ENCODE measurements around the gene FNDC3B. TPM values are rescaled to one million over a fixed set of nuclear protein-coding genes. Genes with fewer than 3 reads are reported as not detected.

The FNDC3B gene
- total RNA-seq, 1 donor from 2014 or later: 9.3 TPM

DNA sequence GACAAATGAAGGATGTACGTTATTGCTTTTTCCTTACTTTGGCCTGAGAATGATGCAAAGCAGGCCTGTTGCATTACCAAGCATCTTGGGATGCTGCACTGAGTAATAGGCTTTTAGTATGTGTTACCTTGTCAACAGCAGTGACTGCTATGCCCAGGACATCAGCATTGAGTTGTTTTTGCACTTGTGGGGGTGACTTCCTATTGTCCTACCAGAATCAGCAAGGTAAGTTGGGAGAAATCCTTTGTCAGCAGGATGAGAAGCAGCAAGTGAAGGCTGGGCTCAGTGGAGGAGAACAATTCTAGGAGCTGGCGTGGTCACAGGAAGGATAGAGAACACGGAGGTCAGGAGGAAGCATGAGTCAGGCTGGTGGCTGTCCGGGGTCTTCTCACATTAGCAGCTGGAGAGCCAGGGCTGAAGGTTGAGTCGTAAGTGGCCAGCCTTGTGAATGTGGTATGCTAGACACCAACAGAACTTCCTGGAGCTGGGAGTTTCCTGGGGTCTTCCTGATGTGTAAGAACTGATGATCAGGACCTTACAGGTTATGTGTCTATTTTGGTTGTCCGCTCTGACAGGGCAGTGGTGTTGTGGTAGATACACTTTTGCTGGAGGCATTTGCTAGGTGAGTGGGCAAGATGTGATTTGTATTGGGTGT is 142.7 kb downstream of the FNDC3B start:
- TF ChIP-seq, protein P1, sequence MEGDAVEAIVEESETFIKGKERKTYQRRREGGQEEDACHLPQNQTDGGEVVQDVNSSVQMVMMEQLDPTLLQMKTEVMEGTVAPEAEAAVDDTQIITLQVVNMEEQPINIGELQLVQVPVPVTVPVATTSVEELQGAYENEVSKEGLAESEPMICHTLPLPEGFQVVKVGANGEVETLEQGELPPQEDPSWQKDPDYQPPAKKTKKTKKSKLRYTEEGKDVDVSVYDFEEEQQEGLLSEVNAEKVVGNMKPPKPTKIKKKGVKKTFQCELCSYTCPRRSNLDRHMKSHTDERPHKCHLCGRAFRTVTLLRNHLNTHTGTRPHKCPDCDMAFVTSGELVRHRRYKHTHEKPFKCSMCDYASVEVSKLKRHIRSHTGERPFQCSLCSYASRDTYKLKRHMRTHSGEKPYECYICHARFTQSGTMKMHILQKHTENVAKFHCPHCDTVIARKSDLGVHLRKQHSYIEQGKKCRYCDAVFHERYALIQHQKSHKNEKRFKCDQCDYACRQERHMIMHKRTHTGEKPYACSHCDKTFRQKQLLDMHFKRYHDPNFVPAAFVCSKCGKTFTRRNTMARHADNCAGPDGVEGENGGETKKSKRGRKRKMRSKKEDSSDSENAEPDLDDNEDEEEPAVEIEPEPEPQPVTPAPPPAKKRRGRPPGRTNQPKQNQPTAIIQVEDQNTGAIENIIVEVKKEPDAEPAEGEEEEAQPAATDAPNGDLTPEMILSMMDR (IDR thresholded peaks at IDR 0.05): no peak
- no peaks in the 10 kb centered on the region for H3K9me3 Mint-ChIP-seq
- DNase-seq (no peak), ATAC-seq (ENCODE audit: low read depth) (no peak)
- H3K4me3 Mint-ChIP-seq: no peak overlapping the region
- H3K27ac Mint-ChIP-seq: no peak overlapping the region
- no peaks in the 10 kb centered on the region for H3K4me1 Mint-ChIP-seq
- CTCF ChIA-PET: no interaction called here
- no peaks in the 10 kb centered on the region for H3K36me3 Mint-ChIP-seq (ENCODE audit: low read depth)
- intact Hi-C loops (cut with micrococcal nuclease): no loop called here
- no peaks in the 10 kb centered on the region for H3K27me3 Mint-ChIP-seq
- POLR2A ChIA-PET: no interaction called here

GRCh38 chr3:172182797-172183196 is 143.4 kb downstream of the FNDC3B start:
- DNase-seq: no peak
- H3K4me3 Mint-ChIP-seq: no peak overlapping the region
- TF ChIP-seq, protein P1 (IDR thresholded peaks at IDR 0.05): no peak
- no peak for ATAC-seq (ENCODE audit: low read depth)
- ChIA-PET CTCF (no interaction called here), POLR2A (no interaction called here)
- H3K27ac Mint-ChIP-seq: no peak overlapping the region
- intact Hi-C loops (cut with micrococcal nuclease): no loop called here
- no peaks in the 10 kb centered on the region for H3K27me3 Mint-ChIP-seq
- no peaks in the 10 kb centered on the region for H3K4me1 Mint-ChIP-seq
- H3K9me3 Mint-ChIP-seq: no peaks in the 10 kb centered on the region
- H3K36me3 Mint-ChIP-seq (ENCODE audit: low read depth): no peaks in the 10 kb centered on the region

- H3K9me3 Mint-ChIP-seq: no peaks in the 10 kb centered on the region
- H3K4me1 Mint-ChIP-seq: no peaks in the 10 kb centered on the region
- no peak for DNase-seq
- intact Hi-C loops (cut with micrococcal nuclease): no loop called here
- TF ChIP-seq, protein P1 (IDR thresholded peaks at IDR 0.05): no peak
- no peak overlapping the region for H3K4me3 Mint-ChIP-seq
- ChIA-PET CTCF (no interaction called here), POLR2A (no interaction called here)
- H3K27me3 Mint-ChIP-seq: no peaks in the 10 kb centered on the region
- H3K36me3 Mint-ChIP-seq (ENCODE audit: low read depth): no peaks in the 10 kb centered on the region
- H3K27ac Mint-ChIP-seq: no peak overlapping the region
- ATAC-seq (ENCODE audit: low read depth): no peak
Measured at GRCh38 chr3:172184106-172184822, 144.9 kb downstream of the FNDC3B start.

DNA sequence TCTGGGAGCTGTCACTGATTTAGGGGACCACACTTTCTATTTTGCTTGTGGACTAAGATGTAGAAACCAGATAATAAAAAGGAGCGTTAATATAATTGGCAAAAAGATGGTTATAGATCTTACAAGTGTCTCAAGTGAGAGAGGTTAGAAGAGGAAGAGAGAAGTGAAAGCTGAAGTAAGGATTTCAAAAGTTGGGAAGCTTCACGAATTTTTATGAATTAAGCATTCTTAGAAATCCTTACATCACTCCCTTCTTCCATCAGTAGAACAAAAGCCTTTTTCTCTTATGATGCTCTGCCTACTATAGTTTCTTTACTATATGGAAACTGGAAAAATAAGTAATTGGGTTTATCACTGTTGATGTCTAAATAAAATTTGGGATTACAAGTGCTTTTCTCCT is 146.5 kb downstream of the FNDC3B start:
- intact Hi-C loops (cut with micrococcal nuclease): no loop called here
- TF ChIP-seq, protein P1 (IDR thresholded peaks at IDR 0.05): no peak
- POLR2A ChIA-PET: no interaction called here
- H3K36me3 Mint-ChIP-seq (ENCODE audit: low read depth): no peaks in the 10 kb centered on the region
- no peak overlapping the region for H3K27ac Mint-ChIP-seq
- H3K27me3 Mint-ChIP-seq: no peaks in the 10 kb centered on the region
- no peaks in the 10 kb centered on the region for H3K4me1 Mint-ChIP-seq
- DNase-seq: no peak
- no peak overlapping the region for H3K4me3 Mint-ChIP-seq
- CTCF ChIA-PET: no interaction called here
- no peaks in the 10 kb centered on the region for H3K9me3 Mint-ChIP-seq
- ATAC-seq (ENCODE audit: low read depth): no peak

- no peaks in the 10 kb centered on the region for H3K4me1 Mint-ChIP-seq
- ChIA-PET POLR2A (interaction anchor here (0.6 kb wide), 1 partner anchor 485 kb away, joined by 5 read pairs; no protein-coding TSS in a partner anchor), CTCF (no interaction called here)
- intact Hi-C loops (cut with micrococcal nuclease): no loop called here
- H3K4me3 Mint-ChIP-seq: no peak overlapping the region
- H3K36me3 Mint-ChIP-seq (ENCODE audit: low read depth): no peaks in the 10 kb centered on the region
- no peaks in the 10 kb centered on the region for H3K9me3 Mint-ChIP-seq
- ATAC-seq (ENCODE audit: low read depth): no peak
- TF ChIP-seq, protein P1 (IDR thresholded peaks at IDR 0.05): no peak
- DNase-seq: no peak
- no peaks in the 10 kb centered on the region for H3K27me3 Mint-ChIP-seq
- H3K27ac Mint-ChIP-seq: no peak overlapping the region
Measured at GRCh38 chr3:172186607-172187006, 147.2 kb downstream of the FNDC3B start.
